ENCODE data around the gene HSPA12A.

DNA sequence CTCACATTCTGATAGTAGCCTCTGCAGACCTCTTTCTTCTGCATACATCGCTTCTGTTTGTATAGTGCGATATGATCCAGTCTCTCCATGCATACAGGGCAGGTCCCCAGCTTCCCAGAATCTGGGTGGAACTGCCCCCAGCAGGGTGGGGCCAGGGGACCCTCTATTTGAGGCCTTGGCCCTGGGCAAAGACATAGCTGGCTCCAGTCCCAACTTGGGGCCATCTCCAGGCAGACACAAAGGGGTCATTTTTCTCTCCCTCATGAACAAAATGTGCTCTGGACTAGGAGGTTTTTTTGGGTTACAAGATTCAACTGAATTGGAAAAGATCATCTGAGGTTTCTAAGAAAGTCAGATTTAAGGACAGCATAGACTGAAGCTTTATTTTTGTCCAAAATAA is 21.1 kb upstream of the HSPA12A start:
- TF ChIP-seq FOXP2 (optimal IDR thresholded peaks at IDR 0.05; ENCODE audit: control extremely low read depth, extremely low read length, insufficient read depth) = no peak
- no peak for TF ChIP-seq POLR2AphosphoS5 (IDR thresholded peaks at IDR 0.05; ENCODE audit: borderline replicate concordance, low read depth, low read length)
- no peak for TF ChIP-seq EZH2 (IDR thresholded peaks at IDR 0.05)
